HG03095 (cell line): ENCODE data around the gene TSPAN15.

Experiments used
- ATAC-seq: cut with Tn5 transposase; IDR thresholded peaks from one replicate; pipeline ENCODE4 v1.9.1; 2021; ENCODE audit warnings: moderate library complexity; ENCODE audit not compliant: unreplicated experiment

Gene TSPAN15

GRCh38 chr10:69464401-69464800, 13.1 kb downstream of the TSPAN15 start:
- ATAC-seq = no peak

GRCh38 chr10:69464801-69465401, 13.6 kb downstream of the TSPAN15 start:
- no peak for ATAC-seq

GRCh38 chr10:69465457-69466157, 14.3 kb downstream of the TSPAN15 start:
- no peak for ATAC-seq

- ATAC-seq = no peak
Measured at GRCh38 chr10:69466158-69466490, 14.9 kb downstream of the TSPAN15 start.

- ATAC-seq = no peak
Measured at GRCh38 chr10:69466689-69467088, 15.4 kb downstream of the TSPAN15 start.

- no peak for ATAC-seq
Measured at GRCh38 chr10:69467928-69468750, 16.9 kb downstream of the TSPAN15 start.

- no peak for ATAC-seq
Measured at GRCh38 chr10:69468751-69469089, 17.5 kb downstream of the TSPAN15 start.

GRCh38 chr10:69469976-69470375, 18.7 kb downstream of the TSPAN15 start:
- no peak for ATAC-seq

- no peak for ATAC-seq
Measured at GRCh38 chr10:69470463-69471384, 19.5 kb downstream of the TSPAN15 start.

GRCh38 chr10:69472142-69472541, 20.9 kb downstream of the TSPAN15 start:
- ATAC-seq = no peak

GRCh38 chr10:69472544-69472943, 21.3 kb downstream of the TSPAN15 start:
- no peak for ATAC-seq

- ATAC-seq = no peak
Measured at GRCh38 chr10:69473304-69473990, 22.2 kb downstream of the TSPAN15 start.

- no peak for ATAC-seq
Measured at GRCh38 chr10:69474742-69475432, 23.6 kb downstream of the TSPAN15 start.

GRCh38 chr10:69475433-69475830, 24.2 kb downstream of the TSPAN15 start:
- no peak for ATAC-seq

GRCh38 chr10:69477968-69478597, 26.8 kb downstream of the TSPAN15 start:
- no peak for ATAC-seq

GRCh38 chr10:69479240-69480067, 28.2 kb downstream of the TSPAN15 start:
- ATAC-seq = no peak

GRCh38 chr10:69480068-69480412, 28.8 kb downstream of the TSPAN15 start:
- no peak for ATAC-seq

- no peak for ATAC-seq
Measured at GRCh38 chr10:69481305-69481704, 30.0 kb downstream of the TSPAN15 start.
